HG03025 (cell line): ENCODE measurements around the gene ATP5IF1.

Experiments
- ATAC-seq: cut with Tn5 transposase; IDR thresholded peaks from one replicate; pipeline ENCODE4 v1.9.1; 2021; ENCODE audit warnings: mild to moderate bottlenecking, moderate library complexity; ENCODE audit not compliant: unreplicated experiment, low FRiP score

The ATP5IF1 gene

GRCh38 chr1:28260803-28261174 lies 24.9 kb downstream of the ATP5IF1 start:
- ATAC-seq: no peak

GRCh38 chr1:28264897-28265296 lies 29.0 kb downstream of the ATP5IF1 start:
- ATAC-seq: no peak

GRCh38 chr1:28265577-28265976 lies 29.7 kb downstream of the ATP5IF1 start:
- no peak for ATAC-seq

- ATAC-seq: no peak
Measured at GRCh38 chr1:28266920-28267322, 31.0 kb downstream of the ATP5IF1 start.

- ATAC-seq: no peak
Measured at GRCh38 chr1:28267633-28268032, 31.7 kb downstream of the ATP5IF1 start.

GRCh38 chr1:28269529-28269928 lies 33.6 kb downstream of the ATP5IF1 start:
- ATAC-seq: no peak

- ATAC-seq: no peak
Measured at GRCh38 chr1:28272215-28272852, 36.4 kb downstream of the ATP5IF1 start.

GRCh38 chr1:28273216-28273860 lies 37.4 kb downstream of the ATP5IF1 start:
- no peak for ATAC-seq

- no peak for ATAC-seq
Measured at GRCh38 chr1:28278763-28279162, 42.8 kb downstream of the ATP5IF1 start.

- no peak for ATAC-seq
Measured at GRCh38 chr1:28279721-28280120, 43.8 kb downstream of the ATP5IF1 start.

- ATAC-seq: no peak
Measured at GRCh38 chr1:28280501-28280900, 44.6 kb downstream of the ATP5IF1 start.

- no peak for ATAC-seq
Measured at GRCh38 chr1:28280977-28281381, 45.1 kb downstream of the ATP5IF1 start.

GRCh38 chr1:28281608-28282425 lies 45.9 kb downstream of the ATP5IF1 start:
- no peak for ATAC-seq

- ATAC-seq: no peak
Measured at GRCh38 chr1:28282426-28283407, 46.8 kb downstream of the ATP5IF1 start.

GRCh38 chr1:28286111-28286510 lies 50.2 kb downstream of the ATP5IF1 start:
- no peak for ATAC-seq
